Liver (tissue), 9 donors: Measurements from ENCODE around the gene ARHGEF10L. TPM values are rescaled to one million over a fixed set of nuclear protein-coding genes. Genes with fewer than 3 reads are reported as not detected.

Experiments
- DNase-seq: peaks from one replicate; pipeline ENCODE4 v3.0.0-alpha.2; 2017; ENCODE audit warnings: low spot score
- H3K27ac ChIP-seq, 2 donors: one replicate each; pipeline ENCODE4 v1.7.0; 2013; ENCODE audit warnings: inconsistent platforms in 2 of 2, low read length in 2 of 2, control low read depth in 1 of 2, low read depth in 1 of 2, mild to moderate bottlenecking in 1 of 2
- H3K27me3 ChIP-seq, 4 donors: one replicate each; pipeline versions ENCODE4 v1.6.1 to v1.7.0; 2013; ENCODE audit warnings: low read length in 3 of 4, inconsistent platforms in 1 of 4, mild to moderate bottlenecking in 1 of 4, moderate library complexity in 1 of 4; ENCODE audit not compliant: control insufficient read depth in 4 of 4, insufficient read depth in 4 of 4
- H3K36me3 ChIP-seq, 4 donors: one replicate each; pipeline versions ENCODE4 v1.6.1 to v1.7.0; 2013; ENCODE audit warnings: low read length in 3 of 4, mild to moderate bottlenecking in 3 of 4, low read depth in 1 of 4, moderate library complexity in 1 of 4; ENCODE audit not compliant: control insufficient read depth in 4 of 4, insufficient read depth in 3 of 4
- H3K4me1 ChIP-seq, 4 donors: one replicate each; pipeline versions ENCODE4 v1.6.1 to v1.7.0; 2013; ENCODE audit warnings: low read length in 3 of 4, mild to moderate bottlenecking in 3 of 4, moderate library complexity in 1 of 4; ENCODE audit not compliant: control insufficient read depth in 4 of 4, insufficient read depth in 4 of 4
- H3K4me3 ChIP-seq, 3 donors: one replicate each; pipeline versions ENCODE4 v1.6.1 to v1.7.0; 2013; ENCODE audit warnings: low read length in 3 of 3, control low read depth in 1 of 3, low read depth in 1 of 3, mild to moderate bottlenecking in 1 of 3
- H3K9ac ChIP-seq, 2 donors: one replicate each; pipeline ENCODE4 v1.7.0; 2013; ENCODE audit warnings: low read length in 2 of 2, mild to moderate bottlenecking in 2 of 2, moderate library complexity in 2 of 2, control low read depth in 1 of 2, low read depth in 1 of 2
- H3K9me3 ChIP-seq, 4 donors: one replicate each; pipeline versions ENCODE4 v1.6.1 to v1.7.0; 2013; ENCODE audit warnings: low read length in 3 of 4; ENCODE audit not compliant: control insufficient read depth in 4 of 4
- ATF3 ChIP-seq: IDR thresholded peaks from 2 replicates; pipeline ENCODE4 v1.6.1; 2016; ENCODE audit warnings: antibody characterized with exemption
- CTCF ChIP-seq: fragments of 150-350 bp; IDR thresholded peaks from 2 replicates; pipeline ENCODE4 v1.5.1; 2017; ENCODE audit warnings: improper control_type of control experiment, low read depth, low read length; ENCODE audit not compliant: missing input control
- EGR1 ChIP-seq, 2 donors: IDR thresholded peaks; 2 replicates each; pipeline ENCODE4 v1.6.1; 2016 to 2018; ENCODE audit warnings: antibody characterized with exemption in 2 of 2, low read depth in 2 of 2
- FOXA1 ChIP-seq: IDR thresholded peaks from 2 replicates; pipeline ENCODE4 v1.6.1; 2016; ENCODE audit warnings: antibody characterized with exemption
- FOXA2 ChIP-seq: IDR thresholded peaks from 2 replicates; pipeline ENCODE4 v1.6.1; 2016; ENCODE audit warnings: antibody characterized with exemption
- GABPA ChIP-seq, 2 donors: IDR thresholded peaks in 1 of 2; conservative IDR thresholded peaks in 1 of 2; 2 replicates each; pipeline ENCODE4 v1.6.1; 2016; ENCODE audit warnings: antibody characterized with exemption in 2 of 2, mild to moderate bottlenecking in 1 of 2, moderate library complexity in 1 of 2
- HNF4A ChIP-seq, 2 donors: conservative IDR thresholded peaks; 2 replicates each; pipeline ENCODE4 v1.6.1; 2016; ENCODE audit warnings: antibody characterized with exemption in 2 of 2, mild to moderate bottlenecking in 2 of 2
- HNF4G ChIP-seq: IDR thresholded peaks from 2 replicates; pipeline ENCODE4 v1.6.1; 2016; ENCODE audit warnings: antibody characterized with exemption
- JUND ChIP-seq, 2 donors: IDR thresholded peaks; 2 replicates each; pipeline ENCODE4 v1.6.1; 2016; ENCODE audit warnings: antibody characterized with exemption in 2 of 2
- MAX ChIP-seq: IDR thresholded peaks from 2 replicates; pipeline ENCODE4 v1.6.1; 2016; ENCODE audit warnings: antibody characterized with exemption
- REST ChIP-seq: IDR thresholded peaks from 2 replicates; pipeline ENCODE4 v1.6.1; 2016; ENCODE audit warnings: antibody characterized with exemption, mild to moderate bottlenecking
- SP1 ChIP-seq: IDR thresholded peaks from 2 replicates; pipeline ENCODE4 v1.6.1; 2018; ENCODE audit warnings: antibody characterized with exemption, mild to moderate bottlenecking
- TAF1 ChIP-seq: conservative IDR thresholded peaks from 2 replicates; pipeline ENCODE4 v1.6.1; 2016; ENCODE audit warnings: antibody characterized with exemption, mild to moderate bottlenecking
- YY1 ChIP-seq: IDR thresholded peaks from 2 replicates; pipeline ENCODE4 v1.6.1; 2016; ENCODE audit warnings: antibody characterized with exemption, mild to moderate bottlenecking
- ZBTB33 ChIP-seq: IDR thresholded peaks from 2 replicates; pipeline ENCODE4 v1.6.1; 2016; ENCODE audit warnings: antibody characterized with exemption
- WGBS: extraction: QIAGEN DNeasy Blood & Tissue Kit; methylation state at CpG from one replicate; pipeline ENCODE4 v1.1.7; 2013; 5-methylcytosine and 5-hydroxymethylcytosine counted together
- polyA plus RNA-seq, 2 donors: library from polyadenylated mRNA; stranded (reverse) in 1 of 2; unstranded in 1 of 2; fragments of 200-250 nt in 1 of 2; fragments of >200 nt in 1 of 2; fragmentation: Nextera tagmentation in 1 of 2; extraction: Ambion mirVana in 1 of 2; gene quantifications; one replicate each; pipeline versions ENCODE4 v1.2.1 to v1.2.3, GENCODE V29; 2013 to 2015
- total RNA-seq, 2 donors: library from RNA; depleted of rRNA; stranded (reverse); fragments of >200 nt; gene quantifications; one replicate each; pipeline ENCODE4 v1.2.3, GENCODE V29; 2014
- donor health status: healthy.
- donor health status: healthy.
- donor health status: healthy.
- donor health status: healthy.
- donor health status: healthy.

The ARHGEF10L gene
- total and polyA plus RNA-seq, 4 donors, result 26.3 to 169 (median 57.5) TPM

GRCh38 chr1:17636612-17637011 is 97.1 kb downstream of the ARHGEF10L start:
- WGBS, result 89% methylated on average over 3 of the region's 3 CpGs
- no peak overlapping the region for H3K4me3 ChIP-seq
- no peak overlapping the region for H3K27ac ChIP-seq
- peaks cover 0 to 8% (median 1%) of the 10 kb centered on the region in 4 donors for H3K4me1 ChIP-seq
- no peak for DNase-seq
- no peak overlapping the region for H3K9ac ChIP-seq
- H3K9me3 ChIP-seq, result no peaks in the 10 kb centered on the region
- no peak for TF ChIP-seq HNF4G
- no peak for TF ChIP-seq EGR1 (IDR thresholded peaks at IDR 0.05; ENCODE audit: low read depth in 2 of 2)
- no peak for TF ChIP-seq JUND (IDR thresholded peaks at IDR 0.05)
- no peak for TF ChIP-seq FOXA1
- no peak for TF ChIP-seq CTCF
- no peak for TF ChIP-seq HNF4A (conservative IDR thresholded peaks at IDR 0.05)
- TF ChIP-seq SP1, result no peak
- TF ChIP-seq YY1, result no peak
- TF ChIP-seq ATF3, result no peak
- TF ChIP-seq ZBTB33, result no peak
- no peak for TF ChIP-seq TAF1
- no peak for TF ChIP-seq MAX
- H3K27me3 ChIP-seq, result no peaks in the 10 kb centered on the region
- peaks cover 38 to 91% (median 74%) of the 10 kb centered on the region in 4 donors for H3K36me3 ChIP-seq

- no peak for DNase-seq
- WGBS, result 93% methylated on average over 4 of the region's 4 CpGs
- H3K9me3 ChIP-seq, result no peaks in the 10 kb centered on the region
- H3K27ac ChIP-seq, result no peak overlapping the region
- H3K36me3 ChIP-seq, result peaks cover 38 to 90% (median 70%) of the 10 kb centered on the region in 4 donors
- no peaks in the 10 kb centered on the region for H3K27me3 ChIP-seq
- no peak overlapping the region for H3K4me3 ChIP-seq
- TF ChIP-seq GABPA (IDR thresholded peaks at IDR 0.05 in 1 of 2, conservative IDR thresholded peaks at IDR 0.05 in 1 of 2) (no peak), HNF4G (no peak), EGR1 (IDR thresholded peaks at IDR 0.05; ENCODE audit: low read depth in 2 of 2) (no peak)
- no peak overlapping the region for H3K9ac ChIP-seq
- peaks cover 0 to 4% (median 0%) of the 10 kb centered on the region in 4 donors for H3K4me1 ChIP-seq
Observed at GRCh38 chr1:17637055-17637454, 97.6 kb downstream of the ARHGEF10L start.

- no peaks in the 10 kb centered on the region for H3K9me3 ChIP-seq
- TF ChIP-seq ATF3, result no peak
- no peak for TF ChIP-seq FOXA1
- no peak for TF ChIP-seq FOXA2
- no peak for TF ChIP-seq ZBTB33
- TF ChIP-seq EGR1 (IDR thresholded peaks at IDR 0.05; ENCODE audit: low read depth in 2 of 2), result no peak
- no peak for TF ChIP-seq JUND (IDR thresholded peaks at IDR 0.05)
- TF ChIP-seq TAF1, result no peak
- TF ChIP-seq REST, result no peak
- no peak overlapping the region for H3K4me3 ChIP-seq
- DNase-seq, result no peak
- H3K9ac ChIP-seq, result no peak overlapping the region
- no peaks in the 10 kb centered on the region for H3K27me3 ChIP-seq
- peaks cover 0 to 3% (median 0%) of the 10 kb centered on the region in 4 donors for H3K4me1 ChIP-seq
- no peak overlapping the region for H3K27ac ChIP-seq
- peaks cover 29 to 92% (median 55%) of the 10 kb centered on the region in 4 donors for H3K36me3 ChIP-seq
- WGBS, result 66% methylated on average over 14 of the region's 14 CpGs
Observed at GRCh38 chr1:17639703-17640340, 100.3 kb downstream of the ARHGEF10L start.
